OCI-LY1 (cell line): ENCODE measurements around the gene CD300LG.
"Not testable (repeated sequence)": the region's sequence is repeated elsewhere in the genome, so short reads cannot be mapped to it uniquely, and the experiment has no call there.

Experiments
- CTCF ChIP-seq: fragments of 200-600 bp; sonication (generic), shearing (Covaris generic); IDR thresholded peaks from 2 replicates; pipeline ENCODE4 v1.5.1; 2017; ENCODE audit warnings: mild to moderate bottlenecking, antibody characterized with exemption, low read length, moderate library complexity, mixed read lengths
- EZH2 ChIP-seq: fragments of 200-600 bp; sonication (generic), shearing (Covaris generic); IDR thresholded peaks from 2 replicates; pipeline ENCODE4 v1.8.0; 2017; ENCODE audit warnings: borderline replicate concordance, mixed run types, mild to moderate bottlenecking, antibody characterized with exemption, low read length, moderate library complexity, mixed read lengths

- not testable (repeated sequence) for TF ChIP-seq CTCF, EZH2
These were observed 22.1 kb downstream of the CD300LG start for GRCh38 chr17:43869031-43869430.
